ENCODE data around the gene PAX8. TPM values are rescaled to one million over a fixed set of nuclear protein-coding genes. Genes with fewer than 3 reads are reported as not detected.

PAX8 gene
- total RNA-seq, 1 donor from 2014 or later: 118 TPM

DNA sequence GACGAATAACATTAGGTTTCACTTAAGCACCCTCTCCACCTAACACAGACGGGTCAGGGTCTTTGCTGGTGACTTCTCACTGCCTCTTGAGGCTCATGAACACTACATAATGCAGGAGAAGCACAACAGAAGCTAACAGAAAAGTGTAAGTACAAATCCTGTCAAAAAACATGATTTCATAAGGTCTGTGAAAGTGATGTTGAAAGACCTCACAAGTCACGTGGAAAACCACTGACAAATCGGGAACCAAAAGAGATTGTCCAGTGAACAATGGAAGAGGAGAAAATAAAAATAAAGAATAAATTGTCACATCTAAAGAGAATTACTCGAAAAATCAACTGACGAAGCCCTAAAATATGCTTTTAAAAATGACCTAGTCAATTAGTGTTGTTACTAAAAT lies 91.0 kb downstream of the PAX8 start:
- Histone ChIP-seq H3K27me3 (ENCODE audit: control insufficient read depth, insufficient read depth, low read length) (no peaks in the 10 kb centered on the region), H3K36me3 (ENCODE audit: control insufficient read depth, insufficient read depth, low read length) (no peaks in the 10 kb centered on the region), H3K4me3 (ENCODE audit: low read depth, low read length) (no peak overlapping the region)
- TF ChIP-seq, protein P1, sequence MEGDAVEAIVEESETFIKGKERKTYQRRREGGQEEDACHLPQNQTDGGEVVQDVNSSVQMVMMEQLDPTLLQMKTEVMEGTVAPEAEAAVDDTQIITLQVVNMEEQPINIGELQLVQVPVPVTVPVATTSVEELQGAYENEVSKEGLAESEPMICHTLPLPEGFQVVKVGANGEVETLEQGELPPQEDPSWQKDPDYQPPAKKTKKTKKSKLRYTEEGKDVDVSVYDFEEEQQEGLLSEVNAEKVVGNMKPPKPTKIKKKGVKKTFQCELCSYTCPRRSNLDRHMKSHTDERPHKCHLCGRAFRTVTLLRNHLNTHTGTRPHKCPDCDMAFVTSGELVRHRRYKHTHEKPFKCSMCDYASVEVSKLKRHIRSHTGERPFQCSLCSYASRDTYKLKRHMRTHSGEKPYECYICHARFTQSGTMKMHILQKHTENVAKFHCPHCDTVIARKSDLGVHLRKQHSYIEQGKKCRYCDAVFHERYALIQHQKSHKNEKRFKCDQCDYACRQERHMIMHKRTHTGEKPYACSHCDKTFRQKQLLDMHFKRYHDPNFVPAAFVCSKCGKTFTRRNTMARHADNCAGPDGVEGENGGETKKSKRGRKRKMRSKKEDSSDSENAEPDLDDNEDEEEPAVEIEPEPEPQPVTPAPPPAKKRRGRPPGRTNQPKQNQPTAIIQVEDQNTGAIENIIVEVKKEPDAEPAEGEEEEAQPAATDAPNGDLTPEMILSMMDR (IDR thresholded peaks at IDR 0.05; ENCODE audit: insufficient read depth, low read length, poor library complexity, severe bottlenecking): no peak
- DNase-seq (ENCODE audit: low read depth): no peak

DNA sequence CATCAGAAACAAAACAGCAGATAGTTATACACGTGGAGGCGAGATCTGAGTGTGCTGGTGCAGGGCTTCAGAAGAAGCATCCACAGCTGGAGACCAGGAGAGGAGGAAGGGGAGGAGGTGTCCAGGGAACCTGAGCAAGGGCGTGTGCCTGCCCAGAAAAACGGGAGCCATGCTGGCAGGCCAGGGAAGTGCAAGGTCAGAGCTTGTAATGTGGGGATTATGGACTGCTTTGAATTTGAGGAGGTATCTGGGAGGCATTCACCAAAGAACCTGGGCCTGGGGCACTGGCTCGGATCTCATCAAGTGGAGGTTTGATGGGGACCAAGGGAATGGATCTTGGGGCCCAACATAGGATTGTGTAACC lies 92.3 kb downstream of the PAX8 start:
- no peaks in the 10 kb centered on the region for H3K27me3 ChIP-seq (ENCODE audit: control insufficient read depth, insufficient read depth, low read length)
- TF ChIP-seq, protein P1 (IDR thresholded peaks at IDR 0.05; ENCODE audit: insufficient read depth, low read length, poor library complexity, severe bottlenecking): no peak
- DNase-seq (ENCODE audit: low read depth): no peak
- H3K36me3 ChIP-seq (ENCODE audit: control insufficient read depth, insufficient read depth, low read length): no peaks in the 10 kb centered on the region
- H3K4me3 ChIP-seq (ENCODE audit: low read depth, low read length): no peak overlapping the region

DNA sequence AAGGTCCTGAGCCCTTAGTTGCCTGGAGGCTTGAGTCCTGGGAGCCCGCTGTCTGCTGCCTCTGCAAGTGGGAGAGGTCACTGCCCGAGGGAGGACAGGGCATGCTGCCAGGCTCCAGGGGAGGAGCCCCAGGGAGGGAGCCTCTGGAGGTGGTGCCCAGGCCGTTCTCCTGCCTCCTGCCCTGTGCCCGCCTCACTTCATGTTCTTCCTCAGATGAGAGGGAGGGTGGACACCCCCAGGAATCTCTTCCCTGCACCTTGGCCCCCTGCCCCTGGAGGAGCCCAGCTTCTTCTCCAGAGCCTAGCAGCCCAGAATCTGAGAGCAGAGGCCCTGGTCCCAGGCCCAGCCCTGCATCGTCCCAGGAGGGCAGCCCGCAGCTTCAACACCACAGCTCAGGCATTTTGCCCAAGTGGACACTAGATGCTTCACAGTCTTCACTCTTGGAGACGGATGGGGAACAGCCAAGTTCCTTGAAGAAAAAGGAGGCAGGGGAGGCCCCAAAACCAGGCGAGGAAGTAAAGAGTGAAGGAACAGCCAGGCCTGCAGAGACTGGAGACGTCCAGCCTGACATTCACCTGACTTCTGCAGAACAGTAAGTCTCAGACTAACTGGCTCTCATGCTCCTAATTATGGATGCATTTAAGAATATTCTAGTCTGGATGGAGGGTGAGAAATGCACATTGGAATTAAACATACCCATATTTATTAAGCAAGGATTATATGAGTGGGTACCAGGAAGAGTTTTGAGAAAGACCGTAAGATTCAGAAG lies 92.9 kb downstream of the PAX8 start:
- TF ChIP-seq, protein P1 (IDR thresholded peaks at IDR 0.05; ENCODE audit: insufficient read depth, low read length, poor library complexity, severe bottlenecking): no peak
- Histone ChIP-seq H3K27me3 (ENCODE audit: control insufficient read depth, insufficient read depth, low read length) (no peaks in the 10 kb centered on the region), H3K36me3 (ENCODE audit: control insufficient read depth, insufficient read depth, low read length) (no peaks in the 10 kb centered on the region), H3K4me3 (ENCODE audit: low read depth, low read length) (no peak overlapping the region)
- no peak for DNase-seq (ENCODE audit: low read depth)

DNA sequence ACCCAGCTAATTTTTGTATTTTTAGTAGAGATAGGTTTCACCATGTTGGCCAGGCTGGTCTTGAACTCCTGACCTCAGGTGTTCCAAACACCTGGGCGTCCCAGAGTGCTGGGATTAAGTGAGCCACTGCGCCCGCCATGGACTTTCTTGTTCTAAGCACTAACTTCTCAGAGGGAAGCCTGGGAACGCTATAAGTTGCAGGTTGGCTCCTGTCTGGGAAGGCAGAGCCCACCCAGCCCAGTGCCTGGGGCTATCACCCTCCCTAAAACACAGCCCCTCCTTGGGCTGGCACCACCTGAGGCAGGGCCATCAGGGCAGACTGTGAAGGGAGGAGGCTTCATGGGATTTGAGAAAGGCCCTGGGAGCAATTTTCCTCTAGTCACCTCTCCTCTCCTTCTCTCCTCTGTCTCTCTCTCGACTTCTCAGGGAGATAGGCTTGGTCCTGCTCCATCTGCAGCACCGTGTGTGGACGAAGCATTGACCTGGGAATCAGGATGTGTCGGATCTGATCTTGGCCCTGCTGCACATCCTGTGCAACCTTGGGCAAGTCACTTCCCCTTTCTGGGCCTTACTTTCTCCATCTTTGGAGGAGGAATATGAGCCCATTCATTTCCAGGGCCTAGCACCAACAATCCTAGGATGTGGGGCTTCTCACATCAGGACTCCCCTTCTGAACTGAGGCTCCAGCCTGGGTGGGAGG lies 94.0 kb downstream of the PAX8 start:
- no peak overlapping the region for H3K4me3 ChIP-seq (ENCODE audit: low read depth, low read length)

DNA sequence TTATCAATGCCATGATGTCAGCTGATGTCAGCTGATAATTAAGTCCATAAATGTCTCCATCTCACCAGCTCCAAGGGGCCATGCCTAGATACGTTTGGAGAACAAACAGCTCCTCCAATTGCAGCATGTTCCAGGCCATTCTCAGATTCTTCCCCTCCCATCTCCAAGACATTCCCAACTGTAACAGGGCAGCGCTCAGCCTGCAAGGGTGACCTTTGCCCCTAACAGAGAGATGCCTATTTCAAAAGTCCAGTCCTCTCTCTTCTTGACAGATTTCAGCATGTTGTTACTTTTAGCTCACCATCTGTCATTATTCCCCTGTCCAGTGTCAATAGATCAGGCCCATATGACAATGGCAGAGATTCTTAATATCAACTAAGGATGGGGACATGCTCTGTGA lies 95.0 kb downstream of the PAX8 start:
- H3K27me3 ChIP-seq (ENCODE audit: control insufficient read depth, insufficient read depth, low read length): no peaks in the 10 kb centered on the region
- H3K36me3 ChIP-seq (ENCODE audit: control insufficient read depth, insufficient read depth, low read length): no peaks in the 10 kb centered on the region
- no peak overlapping the region for H3K4me3 ChIP-seq (ENCODE audit: low read depth, low read length)
- TF ChIP-seq, protein P1 (IDR thresholded peaks at IDR 0.05; ENCODE audit: insufficient read depth, low read length, poor library complexity, severe bottlenecking): no peak
- DNase-seq (ENCODE audit: low read depth): no peak

More for the DNA sequence above, 94.0 kb downstream of the PAX8 start:
- Histone ChIP-seq H3K36me3 (ENCODE audit: control insufficient read depth, insufficient read depth, low read length) (no peaks in the 10 kb centered on the region), H3K27me3 (ENCODE audit: control insufficient read depth, insufficient read depth, low read length) (no peaks in the 10 kb centered on the region)
- no peak for DNase-seq (ENCODE audit: low read depth)
- TF ChIP-seq, protein P1 (IDR thresholded peaks at IDR 0.05; ENCODE audit: insufficient read depth, low read length, poor library complexity, severe bottlenecking): no peak

All from kidney epithelial cell (primary cell).